Activated CD8-positive, alpha-beta memory T cell treated with anti-CD3 and anti-CD28 coated beads, Interleukin-2, amount 10 ng/mL, durations not matched to agents 7 days and 5 days (primary cell): Measurements from ENCODE around the gene RO60. TPM values are rescaled to one million over a fixed set of nuclear protein-coding genes. Genes with fewer than 3 reads are reported as not detected.

Experiments used
- ATAC-seq: fragments of 150-1000 bp; cut with Tn5 transposase; one replicate; pipeline ENCODE4 v1.10.0; 2021; ENCODE audit warnings: moderate library complexity
- CTCF ChIA-PET: fragments of 350-600 bp; sonication (Branson Sonifier 250); formaldehyde crosslinking; loops from one replicate; lab custom pipeline; 2021; ENCODE audit warnings: antibody characterized with exemption; lab: Charles Lee
- DNase-seq: peaks from one replicate; pipeline ENCODE4 v3.0.0-alpha.2; 2020
- H3K27ac Mint-ChIP-seq: one replicate; pipeline ENCODE4 v1.8.0; 2021; ENCODE audit warnings: mild to moderate bottlenecking, mixed read lengths
- H3K27me3 Mint-ChIP-seq: one replicate; pipeline ENCODE4 v1.8.0; 2021; ENCODE audit warnings: mixed read lengths
- H3K36me3 Mint-ChIP-seq: one replicate; pipeline ENCODE4 v1.8.0; 2021; ENCODE audit warnings: mild to moderate bottlenecking, mixed read lengths
- H3K4me1 Mint-ChIP-seq: one replicate; pipeline ENCODE4 v1.8.0; 2021; ENCODE audit warnings: mixed read lengths
- H3K4me3 Mint-ChIP-seq: one replicate; pipeline ENCODE4 v1.8.0; 2021; ENCODE audit warnings: mild to moderate bottlenecking, moderate library complexity, mixed read lengths
- H3K9me3 Mint-ChIP-seq: one replicate; pipeline ENCODE4 v1.8.0; 2022; ENCODE audit warnings: low read depth, mixed read lengths
- total RNA-seq, 2 experiments: library from RNA; stranded (reverse); gene quantifications; one replicate each; pipeline ENCODE4 v1.2.3, GENCODE V29; 2021

The RO60 gene
- total RNA-seq, 2 experiments from 2014 or later, result 59.0 to 59.3 TPM

- peaks cover 59% of the 10 kb centered on the region for H3K4me1 Mint-ChIP-seq
- H3K27me3 Mint-ChIP-seq, result no peaks in the 10 kb centered on the region
- H3K4me3 Mint-ChIP-seq, result no peak overlapping the region
- H3K27ac Mint-ChIP-seq, result no peak overlapping the region
- DNase-seq, result no peak
- no peak for ATAC-seq
- H3K36me3 Mint-ChIP-seq, result peaks cover 18% of the 10 kb centered on the region
- no peaks in the 10 kb centered on the region for H3K9me3 Mint-ChIP-seq
- CTCF ChIA-PET, result no interaction called here
Observed at GRCh38 chr1:193068013-193068412, 8.6 kb downstream of the RO60 start.

GRCh38 chr1:193069748-193070385 is 10.5 kb downstream of the RO60 start:
- Mint-ChIP-seq H3K4me1 (peaks cover 47% of the 10 kb centered on the region), H3K27me3 (no peaks in the 10 kb centered on the region), H3K4me3 (no peak overlapping the region), H3K27ac (peak overlapping the region; percentile 77), H3K9me3 (no peaks in the 10 kb centered on the region), H3K36me3 (peaks cover 25% of the 10 kb centered on the region)
- DNase-seq, result no peak
- CTCF ChIA-PET, result interaction anchor here (0.6 to 3.3 kb wide), 8 partner anchors 11 to 52 kb away, joined by 3 to 19 read pairs (median 4); partner anchors contain the start of genes CDC73, RO60 and UCHL5
- ATAC-seq, result peak; percentile 34

- CTCF ChIA-PET, result interaction anchor here (0.8 to 3.3 kb wide), 7 partner anchors 9 to 52 kb away, joined by 4 to 19 read pairs (median 5); partner anchors contain the start of genes CDC73, RO60 and UCHL5
- Mint-ChIP-seq H3K4me1 (peaks cover 44% of the 10 kb centered on the region), H3K36me3 (peaks cover 27% of the 10 kb centered on the region), H3K27ac (peak overlapping the region; percentile 77), H3K27me3 (no peaks in the 10 kb centered on the region), H3K9me3 (no peaks in the 10 kb centered on the region), H3K4me3 (no peak overlapping the region)
- DNase-seq (no peak), ATAC-seq (no peak)
Observed at GRCh38 chr1:193070386-193070753, 11.0 kb downstream of the RO60 start.

- Mint-ChIP-seq H3K4me3 (peak overlapping the region; percentile 29), H3K36me3 (peaks cover 31% of the 10 kb centered on the region), H3K4me1 (peaks cover 44% of the 10 kb centered on the region), H3K27ac (peak overlapping the region; percentile 86), H3K27me3 (no peaks in the 10 kb centered on the region), H3K9me3 (no peaks in the 10 kb centered on the region)
- ATAC-seq, result peak; percentile 92
- peak; percentile 56 for DNase-seq
- CTCF ChIA-PET, result interaction anchor here (0.8 to 3.3 kb wide), 8 partner anchors 9 to 51 kb away, joined by 3 to 19 read pairs (median 4); partner anchors contain the start of genes CDC73, RO60 and UCHL5
Observed at GRCh38 chr1:193070942-193071341, 11.5 kb downstream of the RO60 start.

GRCh38 chr1:193077991-193078390 is 18.6 kb downstream of the RO60 start:
- peaks cover 62% of the 10 kb centered on the region for H3K36me3 Mint-ChIP-seq
- CTCF ChIA-PET, result no interaction called here
- H3K9me3 Mint-ChIP-seq, result peaks cover 3% of the 10 kb centered on the region
- H3K4me1 Mint-ChIP-seq, result peaks cover 5% of the 10 kb centered on the region
- DNase-seq (no peak), ATAC-seq (no peak)
- H3K27ac Mint-ChIP-seq, result no peak overlapping the region
- no peak overlapping the region for H3K4me3 Mint-ChIP-seq
- no peaks in the 10 kb centered on the region for H3K27me3 Mint-ChIP-seq

GRCh38 chr1:193079187-193079586 is 19.8 kb downstream of the RO60 start:
- Mint-ChIP-seq H3K4me1 (peaks cover 5% of the 10 kb centered on the region), H3K27ac (no peak overlapping the region), H3K36me3 (peaks cover 67% of the 10 kb centered on the region), H3K9me3 (peaks cover 3% of the 10 kb centered on the region), H3K27me3 (no peaks in the 10 kb centered on the region), H3K4me3 (no peak overlapping the region)
- ATAC-seq (no peak), DNase-seq (no peak)
- CTCF ChIA-PET, result interaction anchor here (0.7 to 1.3 kb wide), 2 partner anchors 9 to 196 kb away, joined by 3 to 5 read pairs; no protein-coding TSS in a partner anchor

- CTCF ChIA-PET, result interaction anchor here (0.8 kb wide), 2 partner anchors 13 to 17 kb away, joined by 3 to 6 read pairs; no protein-coding TSS in a partner anchor
Observed at GRCh38 chr1:193083365-193084088, 24.1 kb downstream of the RO60 start.

GRCh38 chr1:193085263-193085662 is 25.9 kb downstream of the RO60 start:
- Mint-ChIP-seq H3K36me3 (peaks cover 41% of the 10 kb centered on the region), H3K4me1 (no peaks in the 10 kb centered on the region), H3K9me3 (no peaks in the 10 kb centered on the region), H3K4me3 (no peak overlapping the region), H3K27ac (no peak overlapping the region), H3K27me3 (no peaks in the 10 kb centered on the region)
- ATAC-seq (no peak), DNase-seq (no peak)
- CTCF ChIA-PET, result interaction anchor here (1.0 to 1.5 kb wide), 3 partner anchors 14 to 20 kb away, joined by 3 to 4 read pairs (median 4); partner anchors contain the start of gene GLRX2

More at GRCh38 chr1:193083365-193084088, 24.1 kb downstream of the RO60 start:
- Mint-ChIP-seq H3K4me1 (no peaks in the 10 kb centered on the region), H3K27me3 (no peaks in the 10 kb centered on the region), H3K36me3 (peaks cover 50% of the 10 kb centered on the region), H3K9me3 (no peaks in the 10 kb centered on the region), H3K27ac (no peak overlapping the region), H3K4me3 (no peak overlapping the region)
- DNase-seq (no peak), ATAC-seq (no peak)

- DNase-seq, result no peak
- H3K27me3 Mint-ChIP-seq, result no peaks in the 10 kb centered on the region
- CTCF ChIA-PET, result interaction anchor here (1.5 kb wide), 1 partner anchor 16 kb away, joined by 4 read pairs; no protein-coding TSS in a partner anchor
- no peaks in the 10 kb centered on the region for H3K9me3 Mint-ChIP-seq
- no peak overlapping the region for H3K27ac Mint-ChIP-seq
- H3K4me1 Mint-ChIP-seq, result no peaks in the 10 kb centered on the region
- H3K4me3 Mint-ChIP-seq, result no peak overlapping the region
- peaks cover 38% of the 10 kb centered on the region for H3K36me3 Mint-ChIP-seq
- no peak for ATAC-seq
Observed at GRCh38 chr1:193086342-193086741, 26.9 kb downstream of the RO60 start.

GRCh38 chr1:193087893-193088292 is 28.5 kb downstream of the RO60 start:
- Mint-ChIP-seq H3K27me3 (no peaks in the 10 kb centered on the region), H3K9me3 (no peaks in the 10 kb centered on the region), H3K4me3 (no peak overlapping the region), H3K4me1 (no peaks in the 10 kb centered on the region), H3K36me3 (peaks cover 29% of the 10 kb centered on the region), H3K27ac (no peak overlapping the region)
- DNase-seq, result no peak
- ATAC-seq, result no peak
- CTCF ChIA-PET, result no interaction called here

- no peak overlapping the region for H3K4me3 Mint-ChIP-seq
- H3K27ac Mint-ChIP-seq, result no peak overlapping the region
- ATAC-seq (no peak), DNase-seq (no peak)
- peaks cover 17% of the 10 kb centered on the region for H3K36me3 Mint-ChIP-seq
- H3K9me3 Mint-ChIP-seq, result no peaks in the 10 kb centered on the region
- CTCF ChIA-PET, result interaction anchor here (1.3 kb wide), 1 partner anchor 13 kb away, joined by 4 read pairs; no protein-coding TSS in a partner anchor
- no peaks in the 10 kb centered on the region for H3K27me3 Mint-ChIP-seq
- no peaks in the 10 kb centered on the region for H3K4me1 Mint-ChIP-seq
Observed at GRCh38 chr1:193090865-193091264, 31.5 kb downstream of the RO60 start.

- ATAC-seq (no peak), DNase-seq (no peak)
- H3K4me1 Mint-ChIP-seq, result no peaks in the 10 kb centered on the region
- CTCF ChIA-PET, result no interaction called here
- H3K27me3 Mint-ChIP-seq, result no peaks in the 10 kb centered on the region
- no peak overlapping the region for H3K27ac Mint-ChIP-seq
- H3K9me3 Mint-ChIP-seq, result no peaks in the 10 kb centered on the region
- no peak overlapping the region for H3K4me3 Mint-ChIP-seq
- H3K36me3 Mint-ChIP-seq, result peaks cover 20% of the 10 kb centered on the region
Observed at GRCh38 chr1:193094112-193094511, 34.7 kb downstream of the RO60 start.

- CTCF ChIA-PET, result interaction anchor here (5.4 kb wide), 1 partner anchor 19 kb away, joined by 40 read pairs; the partner anchor contains the start of gene CDC73
- DNase-seq, result no peak
- H3K4me3 Mint-ChIP-seq, result no peak overlapping the region
- peaks cover 11% of the 10 kb centered on the region for H3K36me3 Mint-ChIP-seq
- H3K27ac Mint-ChIP-seq, result no peak overlapping the region
- no peaks in the 10 kb centered on the region for H3K9me3 Mint-ChIP-seq
- H3K27me3 Mint-ChIP-seq, result no peaks in the 10 kb centered on the region
- H3K4me1 Mint-ChIP-seq, result peaks cover 19% of the 10 kb centered on the region
- ATAC-seq, result no peak
Observed at GRCh38 chr1:193102662-193103061, 43.2 kb downstream of the RO60 start.
